Stimulated activated CD8-positive, alpha-beta memory T cell treated with anti-CD3 and anti-CD28 coated beads, Interleukin-7, amount 100 ng/mL, for 1 hour (primary cell): Measurements from ENCODE around the gene CD151.

ENCODE experiments used
- DNase-seq, 2 donors: peaks; one replicate each; pipeline ENCODE4 v3.0.0-alpha.2; 2020; ENCODE audit warnings: low read depth in 2 of 2

The CD151 gene

DNA sequence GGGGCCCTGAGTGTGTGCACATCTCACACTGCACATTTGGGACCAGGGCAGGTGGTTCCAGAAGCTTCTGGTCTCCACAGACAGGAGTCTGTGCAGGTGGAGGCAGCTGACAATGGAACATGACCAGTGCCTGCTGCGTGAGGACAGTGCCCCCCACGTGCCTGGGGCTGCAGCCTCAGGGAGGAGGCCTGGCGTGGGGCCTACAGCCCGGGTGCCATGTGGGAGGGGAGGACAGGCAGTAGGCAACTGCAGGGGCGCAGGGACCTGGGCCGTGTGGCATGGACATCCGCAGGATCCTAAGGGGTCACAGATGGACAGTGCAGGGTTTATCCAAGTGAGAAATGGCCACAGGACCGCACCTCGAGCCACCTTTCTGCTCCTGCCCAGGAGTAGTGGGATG, 38.7 kb downstream of the CD151 start:
- no peak for DNase-seq

DNA sequence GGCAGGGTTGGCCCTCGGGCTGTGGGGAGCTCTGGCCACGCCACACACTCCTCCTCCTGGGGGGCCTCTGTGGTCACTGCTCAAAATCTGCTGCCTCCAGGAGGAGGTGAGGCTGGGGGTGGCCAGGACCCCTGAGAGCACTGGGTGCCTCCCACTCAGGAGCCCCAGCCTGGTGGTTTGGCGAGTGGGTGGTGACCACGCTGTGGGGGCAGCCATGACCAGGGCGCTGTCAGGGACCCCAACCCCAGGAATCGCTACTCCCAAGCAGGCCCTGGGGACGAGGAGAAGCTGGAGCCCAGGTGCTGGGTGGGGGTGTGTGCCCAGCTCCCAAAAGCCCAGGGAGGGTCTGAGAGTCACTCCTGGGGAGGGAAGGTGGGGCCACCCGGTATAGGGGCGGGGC, 40.0 kb downstream of the CD151 start:
- no peak for DNase-seq

DNA sequence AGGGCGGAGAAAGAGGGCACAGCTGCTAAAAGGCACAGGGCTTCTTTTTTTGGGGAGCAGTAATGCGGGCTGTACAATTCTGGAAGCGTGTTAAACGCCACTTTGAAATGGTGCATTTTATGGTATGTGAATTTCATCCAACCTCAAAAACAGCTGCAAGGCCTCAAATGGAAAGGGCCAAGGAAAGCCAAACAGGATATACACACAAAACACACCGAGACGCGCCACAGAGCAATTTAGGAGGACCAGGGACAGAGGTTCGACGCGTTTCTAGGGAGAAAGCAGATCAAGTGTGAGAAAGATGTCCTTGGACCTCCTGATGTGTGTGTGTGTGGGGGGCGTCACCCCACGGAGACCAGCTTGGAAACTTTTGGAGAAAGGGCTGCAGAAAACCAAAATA, 41.0 kb downstream of the CD151 start:
- DNase-seq: no peak

DNA sequence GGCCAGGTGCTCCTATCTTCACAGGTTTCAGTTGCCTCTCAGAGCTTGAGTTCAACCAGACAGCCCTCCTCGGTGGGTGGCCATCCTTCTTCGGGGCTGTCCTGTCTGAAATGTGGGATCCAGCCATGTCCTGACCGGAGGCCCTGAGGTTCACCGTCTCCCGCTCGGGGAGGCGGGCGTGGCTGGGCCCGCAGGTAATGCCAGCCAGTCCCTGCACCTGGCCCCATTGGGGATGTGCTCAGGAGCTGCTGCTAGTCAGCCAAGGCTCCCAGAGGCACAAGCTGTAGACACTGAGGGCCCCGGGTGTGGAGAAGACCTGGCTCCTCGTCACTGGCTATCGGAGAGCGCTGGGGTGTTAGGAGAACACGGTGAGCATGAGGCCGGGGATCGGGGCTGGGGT, 42.5 kb downstream of the CD151 start:
- DNase-seq: no peak

DNA sequence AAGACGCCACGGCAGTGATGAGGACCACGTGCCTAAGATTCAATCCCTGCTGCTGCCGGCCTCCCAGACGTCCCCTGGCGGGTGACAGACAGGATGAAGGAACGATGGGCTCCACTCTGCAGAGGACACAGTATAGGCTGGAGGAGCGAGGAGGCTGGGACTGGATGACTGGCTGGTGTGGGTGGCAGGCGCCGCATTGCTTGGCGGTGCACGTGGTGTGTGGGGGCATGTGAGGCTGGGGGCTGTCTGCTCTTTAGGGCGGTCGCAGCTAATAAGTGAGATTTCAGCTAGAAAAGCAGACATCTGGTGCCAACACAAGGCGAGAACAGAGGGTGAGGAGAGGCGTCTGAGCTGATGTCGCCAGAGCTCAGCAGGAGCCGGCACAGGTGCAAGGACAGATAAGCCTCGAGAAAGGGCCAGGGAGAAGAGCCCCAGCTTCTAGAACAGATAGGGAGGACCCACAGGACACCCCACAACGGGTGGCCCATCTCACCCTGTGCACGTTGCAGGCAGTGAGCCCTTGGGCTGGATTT, 43.1 kb downstream of the CD151 start:
- no peak for DNase-seq

DNA sequence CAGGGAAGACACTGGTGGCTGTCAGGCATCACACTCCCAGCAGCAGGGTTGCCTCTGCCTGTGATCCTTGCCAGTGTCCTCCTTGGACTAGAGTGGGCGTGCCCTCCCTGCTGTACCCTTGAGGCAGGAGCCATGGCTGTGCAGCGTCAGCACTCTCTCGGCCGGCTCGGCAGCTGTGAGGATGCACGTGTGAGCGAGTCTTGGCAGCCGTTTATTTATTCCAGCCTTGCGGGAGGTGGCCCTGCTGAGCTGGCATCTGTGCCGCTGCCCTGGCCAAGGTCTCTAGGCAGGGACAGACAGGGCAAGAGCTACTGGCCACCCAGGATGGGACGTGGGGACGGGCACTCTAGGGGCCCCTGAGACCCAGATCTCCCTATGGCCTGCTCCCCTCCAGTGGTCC, 43.8 kb downstream of the CD151 start:
- DNase-seq: no peak

DNA sequence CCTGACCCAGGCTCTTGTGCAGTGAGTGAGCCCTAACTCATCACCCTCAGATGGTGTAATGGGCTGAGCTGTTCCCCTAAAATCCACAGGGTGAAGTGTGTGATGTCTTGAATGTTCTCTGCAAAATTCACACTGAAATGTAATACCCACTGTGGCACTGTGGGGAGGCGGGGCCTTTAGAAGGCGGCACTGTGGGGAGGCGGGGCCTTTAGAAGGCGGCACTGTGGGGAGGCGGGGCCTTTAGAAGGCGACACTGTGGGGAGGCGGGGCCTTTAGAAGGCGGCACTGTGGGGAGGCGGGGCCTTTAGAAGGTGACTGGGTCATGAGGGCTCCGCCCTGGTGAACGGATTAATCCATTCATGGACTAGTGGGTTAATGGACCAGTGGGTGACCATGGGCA, 44.8 kb downstream of the CD151 start:
- DNase-seq: no peak

DNA sequence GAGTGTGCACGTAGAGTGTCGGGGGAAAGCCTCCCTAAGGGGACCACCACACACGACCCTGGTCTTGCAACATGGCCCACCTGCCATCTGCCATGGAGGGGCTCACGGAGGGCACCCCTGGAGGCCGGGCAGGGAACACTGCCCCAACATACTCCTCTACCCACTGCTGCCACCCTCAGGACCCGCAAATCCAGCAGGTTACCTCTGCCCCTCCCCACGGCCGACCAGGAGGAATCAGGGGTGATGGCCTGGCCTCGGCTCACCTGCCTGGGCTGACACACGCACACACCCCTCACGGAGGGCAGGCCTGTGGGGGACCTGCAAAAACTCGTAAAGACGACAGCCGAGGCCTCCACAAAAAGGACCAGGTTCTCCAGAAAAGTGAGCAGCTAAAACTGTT, 47.7 kb downstream of the CD151 start:
- DNase-seq: no peak

DNA sequence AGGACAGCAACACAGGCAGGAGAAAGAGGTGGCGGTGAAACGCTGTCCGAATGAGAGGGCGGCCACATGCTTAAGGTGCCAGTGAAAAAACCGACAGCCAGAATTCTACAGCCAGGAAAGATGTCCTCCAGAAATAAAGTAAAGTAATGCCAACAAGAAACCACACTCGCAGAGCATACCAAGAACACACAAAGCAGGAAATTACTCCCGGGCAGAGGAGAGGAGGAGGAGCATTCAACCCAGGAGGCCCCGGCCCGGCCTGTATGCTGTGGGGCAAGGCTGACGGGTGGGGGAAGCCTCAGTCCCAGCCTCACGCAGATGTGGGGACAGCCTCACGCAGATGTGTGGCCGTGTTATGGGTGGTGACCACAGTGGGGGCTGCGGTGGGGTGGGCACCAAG, 49.8 kb downstream of the CD151 start:
- no peak for DNase-seq

DNA sequence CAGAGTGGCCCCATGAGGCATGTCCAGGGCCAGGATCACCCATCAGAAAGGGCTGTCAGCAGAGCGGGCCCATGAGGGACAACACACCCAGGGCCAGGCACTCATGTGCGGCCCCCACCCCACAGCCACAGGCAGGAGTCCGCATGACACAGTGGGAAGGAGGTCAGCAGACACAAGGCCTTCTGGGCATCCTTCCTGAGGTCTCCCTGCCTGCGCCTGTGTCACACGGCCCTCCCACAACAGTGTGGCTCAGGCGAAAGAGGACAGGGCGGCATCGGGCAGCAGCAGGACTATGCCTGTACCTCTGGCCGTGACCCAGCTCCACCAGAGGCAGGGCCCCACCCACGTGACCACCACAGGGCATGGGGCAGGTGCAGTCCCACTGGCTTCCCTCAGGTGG, 50.8 kb downstream of the CD151 start:
- no peak for DNase-seq

DNA sequence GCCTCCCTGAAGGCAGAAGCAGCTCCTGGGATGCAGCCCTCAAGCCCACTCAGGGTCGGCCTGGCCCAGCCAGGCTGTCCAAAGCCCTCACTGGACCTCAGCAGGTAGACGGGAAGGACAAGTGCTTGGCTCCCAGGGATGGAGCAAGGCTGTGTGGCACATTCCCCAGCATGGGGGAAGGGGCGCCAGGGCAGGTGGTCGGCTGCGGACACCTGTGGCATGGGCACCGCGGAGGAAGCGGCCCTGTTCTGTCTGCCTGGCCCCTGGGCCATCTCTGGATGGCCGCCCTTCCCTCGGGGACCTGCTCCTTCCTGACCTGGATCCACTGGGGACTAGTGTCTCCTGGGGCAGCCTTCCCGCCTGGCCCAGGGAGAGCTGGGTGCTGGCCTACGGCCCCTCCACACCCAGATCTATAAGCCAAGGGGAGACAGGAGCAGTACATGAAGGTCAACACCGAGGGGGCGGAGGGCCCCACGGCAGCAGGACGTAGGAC, 51.9 kb downstream of the CD151 start:
- DNase-seq: no peak

DNA sequence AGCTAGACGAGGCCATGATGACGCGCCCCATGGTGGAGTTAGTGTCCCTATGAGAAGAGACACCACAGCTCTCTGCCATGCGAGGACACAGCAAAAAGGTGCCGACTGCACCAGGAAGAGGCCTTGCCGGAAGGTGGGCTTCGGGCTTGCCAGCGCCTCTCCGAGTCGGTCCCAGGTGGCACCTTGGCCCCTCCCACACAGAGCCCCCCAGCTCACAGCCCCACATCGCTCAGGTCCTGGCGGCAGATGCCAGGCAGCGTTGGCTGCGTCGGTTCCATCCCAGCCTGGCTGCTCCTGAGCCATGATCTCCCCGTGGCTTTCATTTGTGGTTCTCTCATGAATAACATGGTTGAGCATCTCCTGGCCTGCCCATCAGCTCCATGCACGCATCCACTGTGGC, 53.8 kb downstream of the CD151 start:
- no peak for DNase-seq

DNA sequence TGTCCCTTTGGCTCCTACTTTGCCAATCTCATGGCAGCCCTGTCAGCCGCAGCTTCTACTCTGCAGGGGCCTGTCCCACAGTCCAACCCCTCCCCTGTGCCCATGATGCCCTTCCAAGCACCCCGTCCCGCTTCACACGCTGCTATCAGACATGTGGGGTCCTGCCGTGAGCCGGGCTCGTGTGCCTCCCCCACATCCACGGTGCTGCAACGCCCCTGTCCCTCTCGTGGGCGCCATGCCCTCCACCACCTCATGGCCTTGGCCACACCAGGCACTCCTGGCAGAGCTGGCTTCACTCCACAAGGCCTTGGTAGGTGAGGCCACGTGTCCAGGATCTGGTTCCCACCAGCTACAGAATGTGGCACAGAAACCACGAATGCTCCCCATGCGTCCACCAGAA, 54.8 kb downstream of the CD151 start:
- DNase-seq: no peak
